Suppressor macrophage treated with lipopolysaccharide for 4 hours (primary cell): ENCODE measurements around the gene JCAD.
A peak's percentile ranks its signal among the peaks of the same experiment; 100 is the strongest.
"Not testable (repeated sequence)": the region's sequence is repeated elsewhere in the genome, so short reads cannot be mapped to it uniquely, and the experiment has no call there.

ENCODE experiments used
- DNase-seq: peaks from one replicate; pipeline ENCODE4 v3.0.0-alpha.2; 2020

The JCAD gene

GRCh38 chr10:30059209-30060107 lies at the start of gene JCAD:
Gene JCAD (minus strand): TSS chr10:30059586. CDS start chr10:30047812, 11,774 bp downstream.
- peak; percentile 51 for DNase-seq

GRCh38 chr10:30106987-30107386 lies 47.6 kb upstream of the JCAD start:
- DNase-seq: no peak

- peak; percentile 15 for DNase-seq
Measured at GRCh38 chr10:30103595-30104320, 44.4 kb upstream of the JCAD start.

GRCh38 chr10:30099706-30100105 lies 40.3 kb upstream of the JCAD start:
- DNase-seq: not testable (repeated sequence)

- DNase-seq: no peak
Measured at GRCh38 chr10:30099101-30099500, 39.7 kb upstream of the JCAD start.

GRCh38 chr10:30098629-30099028 lies 39.2 kb upstream of the JCAD start:
- peak; percentile 22 for DNase-seq

GRCh38 chr10:30096564-30096963 lies 37.2 kb upstream of the JCAD start:
- DNase-seq: no peak

GRCh38 chr10:30095631-30096422 lies 36.4 kb upstream of the JCAD start:
- DNase-seq: no peak

GRCh38 chr10:30094601-30095000 lies 35.2 kb upstream of the JCAD start:
- DNase-seq: no peak

GRCh38 chr10:30093303-30093950 lies 34.0 kb upstream of the JCAD start:
- DNase-seq: no peak

- DNase-seq: no peak
Measured at GRCh38 chr10:30092151-30092790, 32.9 kb upstream of the JCAD start.

GRCh38 chr10:30091136-30091535 lies 31.8 kb upstream of the JCAD start:
- DNase-seq: no peak

GRCh38 chr10:30088178-30088577 lies 28.8 kb upstream of the JCAD start:
- DNase-seq: no peak

- DNase-seq: no peak
Measured at GRCh38 chr10:30083934-30084333, 24.5 kb upstream of the JCAD start.

GRCh38 chr10:30081182-30081581 lies 21.8 kb upstream of the JCAD start:
- no peak for DNase-seq

- no peak for DNase-seq
Measured at GRCh38 chr10:30080161-30080560, 20.8 kb upstream of the JCAD start.

- DNase-seq: no peak
Measured at GRCh38 chr10:30079408-30079807, 20.0 kb upstream of the JCAD start.

- no peak for DNase-seq
Measured at GRCh38 chr10:30075481-30075880, 16.1 kb upstream of the JCAD start.

GRCh38 chr10:30074933-30075332 lies 15.5 kb upstream of the JCAD start:
- no peak for DNase-seq

GRCh38 chr10:30074090-30074489 lies 14.7 kb upstream of the JCAD start:
- no peak for DNase-seq

GRCh38 chr10:30073767-30074060 lies 14.3 kb upstream of the JCAD start:
- no peak for DNase-seq

GRCh38 chr10:30073045-30073766 lies 13.8 kb upstream of the JCAD start:
- DNase-seq: no peak
